SK-N-SH (cell line): ENCODE data around the gene SFRP2. TPM values are rescaled to one million over a fixed set of nuclear protein-coding genes. Genes with fewer than 3 reads are reported as not detected.

Experiments
- CTCF ChIA-PET: fragments of 300-600, 350-600 bp; formaldehyde crosslinking; extraction: SDS; loops from one replicate; lab custom pipeline; 2021; lab: Yijun Ruan, JAX
- POLR2A ChIA-PET: fragments of 350-600 bp; sonication (Branson Sonifier 250); formaldehyde crosslinking; extraction: SDS; loops from one replicate; lab custom pipeline; 2020; ENCODE audit warnings: antibody characterized with exemption, inconsistent platforms; lab: Yijun Ruan, JAX
- DNase-seq: peaks from one replicate; pipeline ENCODE4 v3.0.0; 2012
- H2AFZ ChIP-seq: fragments of 200-600 bp; sonication (generic); 2 replicates; pipeline ENCODE4 v1.8.1; 2016; ENCODE audit warnings: antibody characterized with exemption, mild to moderate bottlenecking, low read depth
- H3F3A ChIP-seq: fragments of 200-600 bp; sonication (generic); replicated peaks from 2 replicates; pipeline ENCODE3; 2016; ENCODE audit warnings: antibody characterized with exemption, mild to moderate bottlenecking; ENCODE audit not compliant: insufficient read depth
- H3K27ac ChIP-seq, 2 experiments: fragments of 200-500 bp in 1 of 2; fragments of 200-600 bp in 1 of 2; sonication (Bioruptor generic) in 1 of 2; sonication (generic), shearing (Covaris generic) in 1 of 2; 2 replicates each; pipeline versions ENCODE4 v1.5.1 to v1.6.1; 2014 to 2016; ENCODE audit warnings: low read depth in 2 of 2, inconsistent platforms in 1 of 2, low read length in 1 of 2, mild to moderate bottlenecking in 1 of 2, mixed read lengths in 1 of 2
- H3K27me3 ChIP-seq: fragments of 200-600 bp; sonication (generic), shearing (Covaris generic); 2 replicates; pipeline ENCODE4 v1.6.1; 2016; ENCODE audit warnings: mixed run types; ENCODE audit not compliant: insufficient read depth
- H3K36me3 ChIP-seq, 2 experiments: fragments of 200-500 bp in 1 of 2; fragments of 200-600 bp in 1 of 2; sonication (Bioruptor generic) in 1 of 2; sonication (generic) in 1 of 2; replicated peaks in 1 of 2; 2 replicates each; pipeline versions ENCODE3 to v1.5.1; 2014 to 2016; ENCODE audit warnings: low read length in 1 of 2, mild to moderate bottlenecking in 1 of 2; ENCODE audit not compliant: insufficient read depth in 2 of 2, control insufficient read depth in 1 of 2
- H3K4me1 ChIP-seq, 2 experiments: fragments of 200-500 bp in 1 of 2; fragments of 200-600 bp in 1 of 2; sonication (Bioruptor generic) in 1 of 2; sonication (generic), shearing (Covaris generic) in 1 of 2; 2 replicates each; pipeline versions ENCODE4 v1.5.1 to v1.6.1; 2014 to 2016; ENCODE audit warnings: low read depth in 1 of 2, low read length in 1 of 2, mixed run types in 1 of 2; ENCODE audit not compliant: insufficient read depth in 2 of 2, control insufficient read depth in 1 of 2
- H3K4me2 ChIP-seq: fragments of 200-600 bp; sonication (generic), shearing (Covaris generic); 2 replicates; pipeline ENCODE4 v1.6.1; 2017; ENCODE audit warnings: mixed run types
- H3K4me3 ChIP-seq, 2 experiments: fragments of 200-500 bp in 1 of 2; fragments of 200-600 bp in 1 of 2; sonication (Bioruptor generic) in 1 of 2; sonication (generic), shearing (Covaris generic) in 1 of 2; 2 replicates each; pipeline versions ENCODE4 v1.5.1 to v1.8.1; 2014 to 2016; ENCODE audit warnings: low read depth in 2 of 2, inconsistent platforms in 1 of 2, low read length in 1 of 2, mild to moderate bottlenecking in 1 of 2, mixed read lengths in 1 of 2, moderate library complexity in 1 of 2
- H3K79me2 ChIP-seq: fragments of 200-600 bp; sonication (generic); 2 replicates; pipeline ENCODE4 v1.8.1; 2017; ENCODE audit warnings: mild to moderate bottlenecking; ENCODE audit not compliant: insufficient read depth
- H3K9ac ChIP-seq: fragments of 200-600 bp; sonication (generic); 2 replicates; pipeline ENCODE4 v1.6.1; 2017; ENCODE audit warnings: mixed run types
- H3K9me2 ChIP-seq: fragments of 200-600 bp; sonication (generic); 2 replicates; pipeline ENCODE4 v1.6.1; 2017; ENCODE audit warnings: mixed run types
- H3K9me3 ChIP-seq: fragments of 200-600 bp; sonication (generic); 2 replicates; pipeline ENCODE4 v1.6.1; 2017; ENCODE audit warnings: mixed run types, mild to moderate bottlenecking, moderate library complexity
- H4K20me1 ChIP-seq: fragments of 200-600 bp; sonication (generic); 2 replicates; pipeline ENCODE4 v1.6.1; 2017; ENCODE audit warnings: mild to moderate bottlenecking, mixed run types; ENCODE audit not compliant: insufficient read depth
- CTCF ChIP-seq: fragments of 200-600 bp; sonication (generic); IDR thresholded peaks from 2 replicates; pipeline ENCODE4 v1.6.1; 2017; ENCODE audit warnings: antibody characterized with exemption, mild to moderate bottlenecking, moderate library complexity
- ELF1 ChIP-seq: IDR thresholded peaks from 2 replicates; pipeline ENCODE4 v1.4.0; 2012
- EP300 ChIP-seq, 2 experiments: IDR thresholded peaks; 2 replicates each; pipeline versions ENCODE4 v1.4.0 to v1.6.1; 2012; ENCODE audit warnings: borderline replicate concordance in 1 of 2, low read depth in 1 of 2, low read length in 1 of 2
- FOXM1 ChIP-seq: IDR thresholded peaks from 2 replicates; pipeline ENCODE4 v1.4.0; 2012; ENCODE audit warnings: low read depth, mild to moderate bottlenecking
- GABPA ChIP-seq: IDR thresholded peaks from 2 replicates; pipeline ENCODE4 v1.4.0; 2012; ENCODE audit warnings: low read depth, mild to moderate bottlenecking
- GATA2 ChIP-seq: sonication (generic); formaldehyde crosslinking; IDR thresholded peaks from 2 replicates; pipeline ENCODE4 v1.5.0; 2020; ENCODE audit warnings: mild to moderate bottlenecking, missing genetic modification reagents
- IRF3 ChIP-seq: fragments of 150-350 bp; IDR thresholded peaks from 2 replicates; pipeline ENCODE4 v1.6.1; 2016; ENCODE audit warnings: mild to moderate bottlenecking, low read depth, low read length
- MAX ChIP-seq: IDR thresholded peaks from 2 replicates; pipeline ENCODE4 v1.4.0; 2012; ENCODE audit warnings: low read depth
- MXI1 ChIP-seq: IDR thresholded peaks from 2 replicates; pipeline ENCODE4 v1.6.1; 2012; ENCODE audit warnings: mild to moderate bottlenecking, low read depth, low read length, improper control_type of control experiment
- NFIC ChIP-seq: IDR thresholded peaks from 2 replicates; pipeline ENCODE4 v1.4.0; 2012; ENCODE audit warnings: borderline replicate concordance
- NRF1 ChIP-seq: IDR thresholded peaks from 2 replicates; pipeline ENCODE4 v1.6.1; 2012; ENCODE audit warnings: low read depth, mild to moderate bottlenecking, low read length
- POLR2AphosphoS5 ChIP-seq: IDR thresholded peaks from 2 replicates; pipeline ENCODE4 v1.6.1; 2012; ENCODE audit warnings: low read depth, low read length
- RCOR1 ChIP-seq: fragments of 150-350 bp; IDR thresholded peaks from 2 replicates; pipeline ENCODE4 v1.6.1; 2017; ENCODE audit warnings: antibody characterized with exemption, low read length
- RFX5 ChIP-seq: IDR thresholded peaks from 2 replicates; pipeline ENCODE4 v1.6.1; 2012; ENCODE audit warnings: mild to moderate bottlenecking, improper control_type of control experiment, low read length
- RXRA ChIP-seq: IDR thresholded peaks from 2 replicates; pipeline ENCODE4 v1.4.0; 2012; ENCODE audit warnings: low read depth, mild to moderate bottlenecking, borderline replicate concordance
- SIN3A ChIP-seq: IDR thresholded peaks from 2 replicates; pipeline ENCODE4 v1.6.1; 2012; ENCODE audit warnings: low read depth, mild to moderate bottlenecking, low read length, moderate library complexity, borderline replicate concordance
- SMC3 ChIP-seq: IDR thresholded peaks from 2 replicates; pipeline ENCODE4 v1.6.1; 2012; ENCODE audit warnings: low read depth, low read length, improper control_type of control experiment
- TAF1 ChIP-seq: IDR thresholded peaks from 2 replicates; pipeline ENCODE4 v1.6.1; 2012; ENCODE audit warnings: low read depth, mild to moderate bottlenecking, low read length, moderate library complexity, borderline replicate concordance
- TCF12 ChIP-seq: IDR thresholded peaks from 2 replicates; pipeline ENCODE4 v1.4.0; 2012
- TEAD4 ChIP-seq: IDR thresholded peaks from 2 replicates; pipeline ENCODE4 v1.4.0; 2012; ENCODE audit warnings: mild to moderate bottlenecking, borderline replicate concordance; ENCODE audit not compliant: insufficient read depth
- USF1 ChIP-seq: IDR thresholded peaks from 2 replicates; pipeline ENCODE4 v1.4.0; 2012; ENCODE audit warnings: low read depth, borderline replicate concordance
- WGBS: methylation state at CpG from one replicate; pipeline ENCODE4 v1.1.6; 2017; ENCODE audit warnings: low lambda C conversion rate; 5-methylcytosine and 5-hydroxymethylcytosine counted together
- polyA plus RNA-seq, 3 experiments: library from polyadenylated mRNA; depleted of rRNA; stranded (reverse); fragments of >200 nt; gene quantifications; 2 replicates each; pipeline ENCODE4 v1.2.3, GENCODE V29; 2012

Gene SFRP2
- polyA plus RNA-seq, 1 of the 3 experiments (the other 2 are of a cell fraction), result not detected

- Histone ChIP-seq H3K36me3 (no peaks in the 10 kb centered on the region), H3K9me3 (no peaks in the 10 kb centered on the region), H3K9me2 (no peaks in the 10 kb centered on the region), H2AFZ (no peak overlapping the region), H3K27me3 (no peaks in the 10 kb centered on the region; the same call in 1 of the 2 replicates), H3K9ac (no peak overlapping the region), H3K4me3 (no peak overlapping the region), H3K79me2 (no peaks in the 10 kb centered on the region), H3K27ac (no peak overlapping the region), H3F3A (no peaks in the 10 kb centered on the region), H3K4me1 (no peaks in the 10 kb centered on the region), H3K4me2 (no peak overlapping the region), H4K20me1 (no peaks in the 10 kb centered on the region)
- no peak for TF ChIP-seq MXI1
- no peak for TF ChIP-seq SMC3
- TF ChIP-seq POLR2AphosphoS5, result no peak
- TF ChIP-seq GABPA, result no peak
- TF ChIP-seq TCF12, result no peak
- no peak for TF ChIP-seq RFX5
- TF ChIP-seq SIN3A, result no peak
- no peak for TF ChIP-seq TAF1
- TF ChIP-seq RXRA, result no peak
- no peak for TF ChIP-seq MAX
- ChIA-PET CTCF (no interaction called here), POLR2A (no interaction called here)
- no peak for DNase-seq
Observed at GRCh38 chr4:153809307-153809706, 20.4 kb upstream of the SFRP2 start.

- no peaks in the 10 kb centered on the region for H3K9me3 ChIP-seq
- no peaks in the 10 kb centered on the region for H3K4me1 ChIP-seq
- no peak overlapping the region for H3K4me3 ChIP-seq
- H3K36me3 ChIP-seq, result no peaks in the 10 kb centered on the region
- H3K9ac ChIP-seq, result no peak overlapping the region
- WGBS, result 25% methylated on average over 1 of the region's 1 CpG
- H4K20me1 ChIP-seq, result no peaks in the 10 kb centered on the region
- POLR2A ChIA-PET, result no interaction called here
- no peaks in the 10 kb centered on the region; the same call in 1 of the 2 replicates for H3K27me3 ChIP-seq
- H3F3A ChIP-seq, result no peaks in the 10 kb centered on the region
- no peaks in the 10 kb centered on the region for H3K79me2 ChIP-seq
- H3K27ac ChIP-seq, result no peak overlapping the region
- TF ChIP-seq EP300 (IDR thresholded peaks at IDR 0.05; ENCODE audit: borderline replicate concordance in 1 of 2, low read depth in 1 of 2, low read length in 1 of 2) (no peak), RCOR1 (no peak), NFIC (no peak), ELF1 (no peak), NRF1 (no peak), IRF3 (no peak), CTCF (no peak), TEAD4 (no peak), GATA2 (CRISPR knock-in tag) (no peak), USF1 (no peak), FOXM1 (no peak)
- H2AFZ ChIP-seq, result no peak overlapping the region
- no peak overlapping the region for H3K4me2 ChIP-seq
- DNase-seq, result no peak
- CTCF ChIA-PET, result no interaction called here
- no peaks in the 10 kb centered on the region for H3K9me2 ChIP-seq
Observed at GRCh38 chr4:153808175-153808574, 19.3 kb upstream of the SFRP2 start.
